Calu3 (cell line): ENCODE results near the gene BCAS1. TPM values are rescaled to one million over a fixed set of nuclear protein-coding genes. Genes with fewer than 3 reads are reported as not detected.
A peak's percentile ranks its signal among the peaks of the same experiment; 100 is the strongest.

Experiments used
- BruUV-seq: library from RNA; stranded (reverse); fragments of 400-500 nt; replicated peaks from 2 replicates; lab custom pipeline; 2021; lab: Mats Ljungman, UMichigan
- CTCF ChIA-PET: fragments of 300-600 bp; sonication (Branson Sonifier 250); formaldehyde crosslinking; loops from one replicate; lab custom pipeline; 2022; ENCODE audit warnings: antibody characterized with exemption; lab: Charles Lee
- DNase-seq: peaks from one replicate; pipeline ENCODE4 v3.0.0; 2022
- H3K27ac Mint-ChIP-seq: one replicate; pipeline ENCODE4 v1.8.0; 2022; ENCODE audit warnings: mixed read lengths; ENCODE audit not compliant: unreplicated experiment
- H3K27me3 Mint-ChIP-seq: one replicate; pipeline ENCODE4 v1.8.0; 2022; ENCODE audit warnings: mixed read lengths; ENCODE audit not compliant: unreplicated experiment
- H3K36me3 Mint-ChIP-seq: one replicate; pipeline ENCODE4 v1.8.0; 2022; ENCODE audit warnings: mild to moderate bottlenecking, moderate library complexity, mixed read lengths; ENCODE audit not compliant: insufficient read depth, unreplicated experiment
- H3K4me1 Mint-ChIP-seq: one replicate; pipeline ENCODE4 v1.8.0; 2022; ENCODE audit warnings: mild to moderate bottlenecking, low read depth, mixed read lengths; ENCODE audit not compliant: unreplicated experiment
- H3K4me3 Mint-ChIP-seq: one replicate; pipeline ENCODE4 v1.8.0; 2022; ENCODE audit warnings: mild to moderate bottlenecking, low read depth, moderate library complexity, mixed read lengths; ENCODE audit not compliant: unreplicated experiment
- H3K9me3 Mint-ChIP-seq: one replicate; pipeline ENCODE4 v1.8.0; 2022; ENCODE audit warnings: low read depth, mixed read lengths; ENCODE audit not compliant: unreplicated experiment
- intact Hi-C: fragments of 100-400 bp; cut with micrococcal nuclease; formaldehyde crosslinking; loops from one replicate; pipeline ENCODE4 v1.10.0; 2022; ENCODE audit not compliant: unreplicated experiment
- total RNA-seq: library from RNA; stranded (reverse); gene quantifications from 2 replicates; pipeline ENCODE4 v1.2.3, GENCODE V29; 2022
- TF ChIP-seq, protein P1 (sequence below): fragments of 200-600 bp; IDR thresholded peaks from one replicate; pipeline ENCODE4 v1.8.0; 2022; ENCODE audit warnings: antibody characterized with exemption; ENCODE audit not compliant: unreplicated experiment

The BCAS1 gene
- total RNA-seq, 1 experiment from 2014 or later, result 11.1 TPM

DNA sequence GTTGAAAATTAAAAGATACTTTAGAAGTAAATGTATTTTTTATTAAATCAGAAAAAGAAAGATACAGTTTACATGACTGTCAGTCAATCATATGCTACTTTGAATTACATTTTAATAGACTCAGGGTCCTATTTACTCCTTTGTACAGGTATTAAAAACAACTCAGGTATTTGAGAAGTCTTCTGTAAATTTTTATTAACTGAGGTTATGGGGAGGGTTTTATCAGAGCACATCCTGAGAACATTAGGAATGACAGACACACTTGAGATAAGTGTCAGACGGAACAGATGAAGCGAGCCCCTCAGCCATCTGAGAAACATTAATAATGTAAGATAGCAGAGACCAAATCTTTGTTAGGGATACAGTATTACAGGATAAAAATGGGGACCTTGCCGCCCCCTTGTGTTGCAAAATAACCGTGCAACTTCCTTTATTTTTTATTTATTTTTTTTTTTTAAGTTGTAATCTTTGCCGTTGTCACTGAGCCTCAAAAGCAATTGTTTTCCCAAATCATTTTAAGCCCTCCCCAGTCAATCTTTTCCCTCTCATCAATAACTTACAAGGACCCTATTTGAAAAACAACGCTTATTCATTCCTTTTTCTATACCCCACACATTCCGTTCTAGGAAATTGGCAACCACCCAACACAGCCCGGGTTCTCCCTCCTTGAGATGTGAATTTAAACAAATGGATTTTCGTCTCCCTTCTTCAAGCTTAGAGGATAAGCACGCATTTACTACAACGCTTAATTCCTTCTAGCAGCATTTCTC lies 126.7 kb downstream of the BCAS1 start:
- intact Hi-C loops, result loop anchor here (1.0 to 10.0 kb wide), 4 partner anchors 119 to 786 kb away; no protein-coding TSS in a partner anchor
- H3K36me3 Mint-ChIP-seq, result no peaks in the 10 kb centered on the region
- CTCF ChIA-PET, result no interaction called here
- TSS peak; percentile 54 for BruUV-seq
- peak; percentile 65 for DNase-seq
- peak overlapping the region; percentile 62 for H3K4me3 Mint-ChIP-seq
- peaks cover 63% of the 10 kb centered on the region for H3K4me1 Mint-ChIP-seq
- TF ChIP-seq, protein P1, sequence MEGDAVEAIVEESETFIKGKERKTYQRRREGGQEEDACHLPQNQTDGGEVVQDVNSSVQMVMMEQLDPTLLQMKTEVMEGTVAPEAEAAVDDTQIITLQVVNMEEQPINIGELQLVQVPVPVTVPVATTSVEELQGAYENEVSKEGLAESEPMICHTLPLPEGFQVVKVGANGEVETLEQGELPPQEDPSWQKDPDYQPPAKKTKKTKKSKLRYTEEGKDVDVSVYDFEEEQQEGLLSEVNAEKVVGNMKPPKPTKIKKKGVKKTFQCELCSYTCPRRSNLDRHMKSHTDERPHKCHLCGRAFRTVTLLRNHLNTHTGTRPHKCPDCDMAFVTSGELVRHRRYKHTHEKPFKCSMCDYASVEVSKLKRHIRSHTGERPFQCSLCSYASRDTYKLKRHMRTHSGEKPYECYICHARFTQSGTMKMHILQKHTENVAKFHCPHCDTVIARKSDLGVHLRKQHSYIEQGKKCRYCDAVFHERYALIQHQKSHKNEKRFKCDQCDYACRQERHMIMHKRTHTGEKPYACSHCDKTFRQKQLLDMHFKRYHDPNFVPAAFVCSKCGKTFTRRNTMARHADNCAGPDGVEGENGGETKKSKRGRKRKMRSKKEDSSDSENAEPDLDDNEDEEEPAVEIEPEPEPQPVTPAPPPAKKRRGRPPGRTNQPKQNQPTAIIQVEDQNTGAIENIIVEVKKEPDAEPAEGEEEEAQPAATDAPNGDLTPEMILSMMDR, result peak; percentile 82
- H3K9me3 Mint-ChIP-seq, result no peaks in the 10 kb centered on the region
- peak overlapping the region; percentile 16 for H3K27ac Mint-ChIP-seq
- H3K27me3 Mint-ChIP-seq, result no peaks in the 10 kb centered on the region

- no peaks in the 10 kb centered on the region for H3K9me3 Mint-ChIP-seq
- intact Hi-C loops, result loop anchor here (1.0 to 10.0 kb wide), 5 partner anchors 119 to 786 kb away; no protein-coding TSS in a partner anchor
- no TSS peak for BruUV-seq
- TF ChIP-seq, protein P1, result no peak
- H3K36me3 Mint-ChIP-seq, result no peaks in the 10 kb centered on the region
- H3K27me3 Mint-ChIP-seq, result no peaks in the 10 kb centered on the region
- H3K4me3 Mint-ChIP-seq, result no peak overlapping the region
- H3K27ac Mint-ChIP-seq, result no peak overlapping the region
- H3K4me1 Mint-ChIP-seq, result peaks cover 66% of the 10 kb centered on the region
- CTCF ChIA-PET, result interaction anchor here (0.6 kb wide), 1 partner anchor 346 kb away, joined by 5 read pairs; no protein-coding TSS in a partner anchor
- DNase-seq, result no peak
Observed at GRCh38 chr20:53942973-53943372, 127.4 kb downstream of the BCAS1 start.

GRCh38 chr20:53942472-53942816 lies 128.0 kb downstream of the BCAS1 start:
- TF ChIP-seq, protein P1, result no peak
- BruUV-seq, result no TSS peak
- Mint-ChIP-seq H3K27ac (peak overlapping the region; percentile 68), H3K4me3 (no peak overlapping the region), H3K9me3 (no peaks in the 10 kb centered on the region), H3K27me3 (no peaks in the 10 kb centered on the region), H3K4me1 (peaks cover 70% of the 10 kb centered on the region), H3K36me3 (no peaks in the 10 kb centered on the region)
- no peak for DNase-seq
- CTCF ChIA-PET, result interaction anchor here (0.6 to 2.0 kb wide), 2 partner anchors 204 to 345 kb away, joined by 5 to 6 read pairs; no protein-coding TSS in a partner anchor
- intact Hi-C loops, result loop anchor here (1.0 to 10.0 kb wide), 4 partner anchors 256 to 785 kb away; no protein-coding TSS in a partner anchor

DNA sequence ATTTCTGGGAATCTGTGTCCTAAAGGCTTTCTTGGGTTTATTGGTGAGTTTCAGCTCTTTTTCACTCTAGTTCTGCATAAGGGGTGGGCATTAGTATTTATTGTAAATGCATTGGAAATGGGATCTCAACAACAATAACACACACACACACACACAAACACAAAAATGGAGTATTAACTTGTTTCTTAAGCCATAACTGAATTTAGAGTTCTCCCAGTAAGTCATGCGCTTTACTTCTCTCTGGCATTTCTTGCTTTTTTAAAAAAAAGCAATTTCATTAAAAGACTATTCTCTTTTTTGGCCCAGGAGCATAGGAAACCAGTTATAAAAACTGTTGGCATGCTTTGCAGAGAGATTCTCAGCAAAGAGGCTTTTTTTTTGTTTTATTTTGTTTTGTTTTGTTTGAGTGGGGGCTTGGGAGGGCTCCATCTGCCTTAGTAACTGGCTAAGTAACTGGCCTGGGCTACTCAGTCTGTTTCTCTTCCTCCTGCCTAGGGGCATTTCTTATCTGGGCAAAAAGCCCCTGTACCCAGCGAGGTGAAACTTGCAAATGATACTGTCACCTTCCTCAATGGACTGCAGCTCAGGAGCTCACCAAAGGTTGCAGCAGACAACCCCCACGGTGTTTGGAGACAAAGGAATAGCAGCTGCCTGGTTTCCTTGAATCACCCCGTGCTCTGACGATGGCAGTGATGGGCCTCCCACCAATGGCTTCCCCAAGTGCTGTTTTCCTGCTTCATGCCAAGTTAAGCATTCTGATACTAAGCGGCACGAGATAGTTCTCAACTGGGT lies 128.5 kb downstream of the BCAS1 start:
- H3K27me3 Mint-ChIP-seq, result no peaks in the 10 kb centered on the region
- H3K27ac Mint-ChIP-seq, result peak overlapping the region; percentile 68
- H3K36me3 Mint-ChIP-seq, result no peaks in the 10 kb centered on the region
- H3K4me3 Mint-ChIP-seq, result peak overlapping the region; percentile 28
- CTCF ChIA-PET, result interaction anchor here (0.6 to 4.4 kb wide), 9 partner anchors 16 to 362 kb away, joined by 3 to 51 read pairs (median 5); no protein-coding TSS in a partner anchor
- no peaks in the 10 kb centered on the region for H3K9me3 Mint-ChIP-seq
- intact Hi-C loops, result loop anchor here (1.0 to 10.0 kb wide), 7 partner anchors 113 to 785 kb away; no protein-coding TSS in a partner anchor
- TF ChIP-seq, protein P1, result no peak
- TSS peak; percentile 49 for BruUV-seq
- H3K4me1 Mint-ChIP-seq, result peaks cover 70% of the 10 kb centered on the region
- peak; percentile 56 for DNase-seq
